IPS-18a (cell line): Measurements from ENCODE around the gene VPS33B.
"Not testable (repeated sequence)": the region's sequence is repeated elsewhere in the genome, so short reads cannot be mapped to it uniquely, and the experiment has no call there.

Experiments
- H3K27ac ChIP-seq: one replicate; pipeline ENCODE4 v1.5.1; 2013; ENCODE audit warnings: low read length
- H3K27me3 ChIP-seq: one replicate; pipeline ENCODE4 v1.6.1; 2013; ENCODE audit warnings: mild to moderate bottlenecking, low read length; ENCODE audit not compliant: control insufficient read depth, insufficient read depth
- H3K36me3 ChIP-seq: one replicate; pipeline ENCODE4 v1.6.1; 2013; ENCODE audit warnings: low read depth, low read length; ENCODE audit not compliant: control insufficient read depth
- H3K4me1 ChIP-seq: one replicate; pipeline ENCODE4 v1.6.1; 2013; ENCODE audit warnings: low read depth, low read length; ENCODE audit not compliant: control insufficient read depth
- H3K4me3 ChIP-seq: one replicate; pipeline ENCODE4 v1.5.1; 2013; ENCODE audit warnings: low read length
- H3K9ac ChIP-seq: one replicate; pipeline ENCODE4 v1.6.1; 2013; ENCODE audit warnings: mild to moderate bottlenecking, low read length, moderate library complexity
- H3K9me3 ChIP-seq: one replicate; pipeline ENCODE4 v1.6.1; 2013; ENCODE audit warnings: low read depth, low read length; ENCODE audit not compliant: control insufficient read depth

VPS33B gene

DNA sequence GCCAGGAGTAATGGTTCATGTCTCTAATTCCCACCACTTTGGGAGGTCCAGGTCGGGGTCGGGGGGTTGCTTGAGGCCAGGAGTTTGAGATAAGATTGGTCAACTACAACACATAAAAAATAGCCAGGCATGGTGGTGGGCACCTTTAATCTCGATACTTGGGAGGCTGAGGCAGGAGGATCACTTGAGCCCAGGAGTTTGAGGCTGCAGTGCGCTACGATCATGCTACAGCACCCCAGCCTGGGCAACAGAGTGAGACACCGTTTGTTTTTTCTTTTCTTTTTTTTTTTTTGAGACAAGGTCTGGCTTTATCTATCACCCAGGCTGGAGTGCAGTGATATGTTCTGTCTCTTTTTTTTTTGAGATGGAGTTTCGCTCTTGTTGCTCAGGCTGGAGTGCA, 1.3 kb upstream of the VPS33B start:
- Histone ChIP-seq H3K27ac (no peak overlapping the region), H3K4me3 (no peak overlapping the region), H3K27me3 (no peaks in the 10 kb centered on the region), H3K36me3 (no peaks in the 10 kb centered on the region), H3K9me3 (no peaks in the 10 kb centered on the region), H3K9ac (no peak overlapping the region), H3K4me1 (peaks cover 3% of the 10 kb centered on the region)

DNA sequence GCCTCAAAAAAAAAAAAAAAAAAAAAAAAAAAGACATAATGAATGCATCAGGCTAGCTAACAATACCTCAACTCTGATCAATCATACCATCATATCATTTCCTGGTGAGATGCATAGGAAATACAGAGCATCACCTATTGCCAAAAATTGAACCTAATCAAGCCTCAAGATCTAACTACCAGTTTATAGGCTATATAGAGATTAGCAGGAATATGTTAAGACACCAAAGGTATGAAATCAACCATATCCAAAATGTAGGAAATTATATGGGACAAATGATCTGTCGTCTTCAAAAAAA, 387 bp upstream of the VPS33B start:
- H3K9ac ChIP-seq: peak overlapping the region; percentile 65
- no peaks in the 10 kb centered on the region for H3K9me3 ChIP-seq
- H3K36me3 ChIP-seq: no peaks in the 10 kb centered on the region
- no peak overlapping the region for H3K27ac ChIP-seq
- peaks cover 3% of the 10 kb centered on the region for H3K4me1 ChIP-seq
- peak overlapping the region; percentile 91 for H3K4me3 ChIP-seq
- no peaks in the 10 kb centered on the region for H3K27me3 ChIP-seq

DNA sequence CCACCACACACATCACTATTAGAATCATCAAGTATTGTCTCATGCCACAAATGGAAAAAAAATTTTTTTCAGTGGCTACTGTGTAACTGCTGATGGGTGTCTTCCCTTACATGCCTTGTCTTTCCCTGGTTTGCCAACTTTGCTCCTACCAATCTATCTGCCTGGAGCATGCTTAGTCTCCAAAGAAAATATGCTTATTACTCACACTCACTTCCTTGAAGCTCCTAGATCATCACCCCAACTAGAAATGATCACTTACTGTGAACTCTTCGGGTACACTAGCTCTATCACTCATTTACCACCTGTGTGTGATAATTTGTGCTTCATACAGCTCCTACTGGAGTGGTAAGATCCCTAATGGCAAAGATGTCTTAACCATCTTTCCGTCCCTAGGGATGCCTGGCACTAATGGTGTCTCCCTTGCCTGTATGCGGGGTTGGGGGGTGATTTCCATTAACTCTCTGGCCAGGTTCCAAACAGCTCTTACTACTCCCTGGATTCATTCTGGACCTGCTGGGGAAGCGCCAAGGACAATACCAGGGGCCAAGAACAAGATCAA, 799 bp downstream of the VPS33B start:
- H3K4me3 ChIP-seq: peak overlapping the region; percentile 91
- H3K27me3 ChIP-seq: no peaks in the 10 kb centered on the region
- H3K4me1 ChIP-seq: peaks cover 3% of the 10 kb centered on the region
- H3K36me3 ChIP-seq: peaks cover 3% of the 10 kb centered on the region
- no peaks in the 10 kb centered on the region for H3K9me3 ChIP-seq
- no peak overlapping the region for H3K27ac ChIP-seq
- H3K9ac ChIP-seq: peak overlapping the region; percentile 65

DNA sequence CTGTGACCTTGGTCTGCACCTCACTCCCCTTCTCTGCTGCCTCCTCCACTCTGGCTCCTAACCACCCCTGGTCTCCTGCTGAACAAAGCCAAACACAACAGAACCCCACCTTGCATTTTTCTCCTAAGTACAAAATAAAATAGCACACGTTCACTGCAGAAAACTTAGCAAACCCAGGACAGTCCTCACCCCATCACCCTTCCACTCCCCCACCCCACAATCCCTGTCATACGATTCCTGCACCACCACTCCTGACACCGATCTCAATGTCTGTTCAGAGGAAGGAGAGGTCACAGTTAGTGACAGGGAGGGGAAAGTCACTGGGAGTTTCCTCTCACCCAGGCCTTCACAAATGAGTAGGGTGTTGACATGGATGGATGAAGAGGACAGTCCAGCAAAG, 4.2 kb downstream of the VPS33B start:
- Histone ChIP-seq H3K4me1 (peaks cover 3% of the 10 kb centered on the region), H3K9me3 (no peaks in the 10 kb centered on the region), H3K27me3 (no peaks in the 10 kb centered on the region), H3K4me3 (no peak overlapping the region), H3K9ac (no peak overlapping the region), H3K27ac (no peak overlapping the region), H3K36me3 (peaks cover 9% of the 10 kb centered on the region)

DNA sequence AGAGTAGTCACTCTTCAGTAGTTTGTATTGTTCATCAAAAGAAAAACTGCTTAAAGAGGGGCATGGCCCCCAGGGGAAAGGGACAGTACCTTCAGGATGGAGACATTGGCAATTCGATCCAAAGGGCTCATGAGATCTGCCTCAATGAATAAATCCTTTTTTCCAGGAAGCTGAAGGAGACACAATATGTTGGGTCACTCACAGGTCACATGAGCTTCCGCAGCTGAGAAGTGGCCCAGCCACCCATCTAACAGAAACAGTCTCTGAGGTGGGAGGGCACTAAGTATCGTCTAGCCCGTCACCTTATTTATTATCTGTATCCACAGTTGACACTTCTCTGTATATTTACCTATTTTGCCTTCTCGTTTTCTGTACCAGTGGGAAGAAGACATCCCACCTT, 4.7 kb downstream of the VPS33B start:
- Histone ChIP-seq H3K36me3 (peaks cover 10% of the 10 kb centered on the region), H3K9ac (no peak overlapping the region), H3K27me3 (no peaks in the 10 kb centered on the region), H3K4me1 (peaks cover 3% of the 10 kb centered on the region), H3K4me3 (no peak overlapping the region), H3K9me3 (no peaks in the 10 kb centered on the region), H3K27ac (no peak overlapping the region)

DNA sequence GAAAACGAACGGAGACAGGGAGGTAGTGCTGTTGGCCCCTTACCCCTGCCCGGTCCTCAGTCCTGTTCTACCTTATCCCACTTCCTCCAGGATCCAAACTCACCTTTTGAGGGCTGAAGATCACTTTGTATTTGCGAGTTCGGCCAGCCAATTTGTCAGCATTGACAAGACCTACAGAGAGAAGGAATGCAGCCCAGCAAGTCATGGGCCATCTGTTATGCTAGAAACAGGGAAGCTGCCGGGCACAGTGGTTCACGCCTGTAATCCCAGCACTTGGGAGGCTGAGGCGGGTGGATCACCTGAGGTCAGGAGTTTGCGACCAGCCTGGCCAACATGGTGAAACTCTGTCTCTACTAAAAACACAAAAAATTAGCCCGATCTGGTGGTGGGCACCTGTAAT, 8.7 kb downstream of the VPS33B start:
- peaks cover 10% of the 10 kb centered on the region for H3K36me3 ChIP-seq
- not testable (repeated sequence) for H3K4me3 ChIP-seq, H3K27me3 ChIP-seq, H3K9ac ChIP-seq, H3K9me3 ChIP-seq, H3K27ac ChIP-seq, H3K4me1 ChIP-seq

DNA sequence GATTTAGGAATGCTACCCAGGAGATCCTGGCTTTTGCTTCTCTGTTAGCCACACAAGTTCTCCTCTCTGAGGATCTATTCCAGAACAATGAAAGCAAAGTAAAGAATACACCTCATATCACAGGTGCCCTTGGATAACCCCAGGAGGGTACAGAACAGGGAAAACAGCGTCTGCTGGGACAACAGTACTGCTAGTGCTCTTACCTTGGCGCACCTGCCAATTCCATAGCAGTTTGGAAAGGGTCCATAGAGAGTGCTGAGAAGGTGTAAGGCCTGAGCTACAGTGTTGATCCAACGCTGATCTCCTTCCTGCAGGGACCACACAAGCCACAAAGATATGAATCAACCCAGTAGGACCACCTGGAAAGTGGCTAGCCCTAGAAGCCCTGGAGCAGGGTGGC, 15.1 kb downstream of the VPS33B start:
- Histone ChIP-seq H3K27ac (no peak overlapping the region), H3K9me3 (no peaks in the 10 kb centered on the region), H3K27me3 (no peaks in the 10 kb centered on the region), H3K9ac (no peak overlapping the region), H3K4me3 (no peak overlapping the region), H3K4me1 (no peaks in the 10 kb centered on the region), H3K36me3 (peaks cover 38% of the 10 kb centered on the region)

DNA sequence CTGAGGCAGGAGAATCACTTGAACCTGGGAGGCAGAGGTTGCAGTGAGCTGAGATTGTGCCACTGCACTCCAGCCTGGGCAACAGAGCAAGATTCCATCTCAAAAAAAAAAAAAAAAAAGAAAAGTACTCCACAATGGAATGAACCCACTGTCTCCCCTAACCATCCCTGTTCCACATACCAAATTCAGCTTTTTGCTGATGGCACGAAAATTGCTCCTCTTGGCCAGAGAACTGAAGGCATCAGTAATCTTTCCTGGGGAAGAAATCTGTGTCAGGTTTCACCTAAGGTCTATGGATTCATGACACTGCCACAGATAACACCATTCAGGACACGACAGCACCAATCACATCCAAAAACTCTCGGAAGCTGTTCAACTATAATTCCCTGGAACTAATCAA, 21.2 kb downstream of the VPS33B start:
- no peaks in the 10 kb centered on the region for H3K27me3 ChIP-seq
- peaks cover 62% of the 10 kb centered on the region for H3K36me3 ChIP-seq
- H3K4me1 ChIP-seq: no peaks in the 10 kb centered on the region
- H3K27ac ChIP-seq: no peak overlapping the region
- no peak overlapping the region for H3K9ac ChIP-seq
- no peaks in the 10 kb centered on the region for H3K9me3 ChIP-seq
- H3K4me3 ChIP-seq: no peak overlapping the region

DNA sequence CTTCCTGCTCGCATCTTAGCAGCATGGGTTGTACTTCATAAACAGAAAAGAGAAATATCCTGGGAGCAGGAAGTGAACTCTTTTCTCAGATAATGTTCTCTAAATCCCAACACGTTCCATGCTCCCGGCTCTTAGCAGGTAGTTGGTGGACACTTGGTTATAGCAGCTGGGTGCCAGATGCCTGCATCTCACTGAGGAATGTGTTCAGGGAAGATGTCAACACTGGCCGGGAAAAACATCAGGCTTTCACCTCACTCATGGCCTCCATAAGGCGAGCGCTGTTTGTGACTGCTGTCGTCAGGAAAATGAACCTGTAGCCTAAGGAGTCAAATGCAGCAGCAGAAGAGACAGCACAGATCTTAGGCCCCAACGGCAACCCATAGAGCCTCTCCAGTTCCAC, 23.7 kb downstream of the VPS33B start:
- Histone ChIP-seq H3K27me3 (no peaks in the 10 kb centered on the region), H3K4me1 (peaks cover 5% of the 10 kb centered on the region), H3K9ac (no peak overlapping the region), H3K4me3 (no peak overlapping the region), H3K27ac (no peak overlapping the region), H3K36me3 (peaks cover 47% of the 10 kb centered on the region), H3K9me3 (no peaks in the 10 kb centered on the region)

DNA sequence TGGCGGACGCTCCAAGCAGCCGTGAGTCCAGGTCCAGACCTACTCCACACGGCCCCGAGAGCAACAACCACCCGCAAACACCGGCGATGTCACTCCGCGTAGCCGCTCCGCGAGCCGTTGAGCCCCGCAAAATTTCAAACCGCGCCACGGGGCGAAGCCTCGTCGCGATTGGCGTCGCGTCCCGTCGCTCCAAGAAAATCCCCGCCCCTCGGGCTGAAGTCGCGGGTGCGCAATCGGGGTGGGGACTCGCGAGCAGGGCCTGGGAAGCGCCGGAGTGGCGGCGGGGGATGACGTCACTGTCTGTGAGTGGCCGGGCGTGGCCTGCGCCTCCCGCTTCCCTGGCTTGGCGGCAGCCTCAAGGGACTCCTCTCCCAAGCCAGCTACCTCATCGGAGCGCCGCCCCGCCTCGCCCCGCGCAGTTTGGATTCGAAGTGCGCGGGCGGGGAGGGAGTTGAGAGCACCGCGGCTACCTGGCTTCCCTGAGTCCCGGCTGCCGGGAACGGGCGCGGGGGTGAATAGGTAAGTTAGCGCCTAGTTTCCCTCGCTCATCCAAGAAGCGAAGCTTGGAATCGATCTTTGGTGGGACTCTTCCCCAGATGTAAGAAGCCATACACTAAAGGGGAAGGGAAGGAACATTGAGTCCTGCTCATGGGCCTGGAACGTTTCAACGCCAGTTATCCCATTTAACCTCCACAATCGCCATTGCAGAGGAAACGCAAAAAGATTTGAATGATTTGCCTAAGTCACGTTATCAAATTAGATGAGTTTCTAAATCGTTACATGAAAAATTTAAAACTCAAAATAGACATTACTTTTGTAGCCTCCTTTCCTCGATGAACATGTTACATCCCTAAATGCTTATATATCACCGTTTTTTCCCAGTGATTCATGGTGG, 27.7 kb downstream of the VPS33B start, which contains the start of gene PRC1:
Gene PRC1 (minus strand): TSS at position 119 of the 895 bp plus-strand sequence. CDS start 118 bp downstream, at position 1.
- Histone ChIP-seq H3K27ac (peak within 1 kb of the TSS; percentile 82), H3K27me3 (no peaks in the 10 kb centered on the region), H3K4me1 (peaks cover 8% of the 10 kb centered on the region), H3K9me3 (no peaks in the 10 kb centered on the region), H3K9ac (peak within 1 kb of the TSS; percentile 93), H3K4me3 (peak within 1 kb of the TSS; percentile 93), H3K36me3 (peaks cover 23% of the 10 kb centered on the region)

DNA sequence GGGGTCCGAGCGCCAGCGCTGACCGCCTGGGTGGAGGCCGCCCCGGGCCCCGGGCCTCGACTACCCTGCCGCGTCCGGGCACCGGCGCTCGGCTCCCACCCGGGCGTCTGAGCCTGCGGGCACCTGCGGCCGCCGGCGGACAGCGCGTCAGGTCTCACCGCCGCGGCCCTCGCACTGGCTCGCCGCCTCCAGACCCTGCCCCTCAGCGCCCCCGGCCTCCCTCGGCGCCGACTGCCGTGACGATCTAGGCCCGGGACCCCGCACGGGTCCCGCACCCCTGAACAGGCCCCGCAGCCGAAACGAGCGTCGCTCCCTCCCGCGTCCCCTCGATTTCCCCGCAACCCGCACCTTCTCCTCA, 28.4 kb downstream of the VPS33B start:
- peaks cover 8% of the 10 kb centered on the region for H3K4me1 ChIP-seq
- peak overlapping the region; percentile 86 for H3K9ac ChIP-seq
- peak overlapping the region; percentile 93 for H3K4me3 ChIP-seq
- no peaks in the 10 kb centered on the region for H3K27me3 ChIP-seq
- peaks cover 20% of the 10 kb centered on the region for H3K36me3 ChIP-seq
- peak overlapping the region; percentile 48 for H3K27ac ChIP-seq
- no peaks in the 10 kb centered on the region for H3K9me3 ChIP-seq
